Endodermal cell (in vitro differentiated cells): ENCODE results near the gene GDF15. TPM values are rescaled to one million over a fixed set of nuclear protein-coding genes. Genes with fewer than 3 reads are reported as not detected.

ENCODE experiments used
- DNase-seq: peaks from one replicate; pipeline ENCODE4 v3.0.0-alpha.2; 2017
- H3K27ac ChIP-seq: 2 replicates; pipeline ENCODE4 v1.5.1; 2013; ENCODE audit warnings: mild to moderate bottlenecking, low read depth, low read length, moderate library complexity
- H3K27me3 ChIP-seq: 2 replicates; pipeline ENCODE4 v1.6.1; 2013; ENCODE audit warnings: mild to moderate bottlenecking, low read length, moderate library complexity; ENCODE audit not compliant: insufficient read depth, control insufficient read depth, poor library complexity, severe bottlenecking
- H3K36me3 ChIP-seq: 2 replicates; pipeline ENCODE4 v1.7.0; 2013; ENCODE audit warnings: mild to moderate bottlenecking, low read length, moderate library complexity; ENCODE audit not compliant: control insufficient read depth, insufficient read depth
- H3K4me1 ChIP-seq: one replicate; pipeline ENCODE4 v1.7.0; 2013; ENCODE audit warnings: low read length; ENCODE audit not compliant: control insufficient read depth, insufficient read depth
- H3K4me3 ChIP-seq: 2 replicates; pipeline ENCODE4 v1.5.1; 2013; ENCODE audit warnings: mild to moderate bottlenecking, low read length, moderate library complexity
- H3K9ac ChIP-seq: 2 replicates; pipeline ENCODE4 v1.6.1; 2013; ENCODE audit warnings: mild to moderate bottlenecking, low read length, moderate library complexity; ENCODE audit not compliant: poor library complexity, severe bottlenecking; ENCODE audit errors: extremely low read depth
- H3K9me3 ChIP-seq: 2 replicates; pipeline ENCODE4 v1.6.1; 2013; ENCODE audit warnings: mild to moderate bottlenecking, low read length, moderate library complexity; ENCODE audit not compliant: control insufficient read depth
- H3K27ac Mint-ChIP-seq: 2 replicates; pipeline ENCODE4 v1.8.0; 2020; ENCODE audit warnings: mixed read lengths
- H3K27me3 Mint-ChIP-seq: 2 replicates; pipeline ENCODE4 v1.8.0; 2021; ENCODE audit warnings: mild to moderate bottlenecking, mixed read lengths; ENCODE audit not compliant: insufficient read depth
- H3K36me3 Mint-ChIP-seq: 2 replicates; pipeline ENCODE4 v1.8.0; 2020; ENCODE audit warnings: low read depth, mixed read lengths
- H3K4me1 Mint-ChIP-seq: 2 replicates; pipeline ENCODE4 v1.8.0; 2020; ENCODE audit warnings: mixed read lengths
- H3K4me3 Mint-ChIP-seq: 2 replicates; pipeline ENCODE4 v1.8.0; 2020; ENCODE audit warnings: mild to moderate bottlenecking, moderate library complexity, mixed read lengths
- H3K9me3 Mint-ChIP-seq: 2 replicates; pipeline ENCODE4 v1.8.0; 2020; ENCODE audit warnings: mild to moderate bottlenecking, mixed read lengths
- CTCF ChIP-seq: fragments of 200-600 bp; sonication (generic); conservative IDR thresholded peaks from 2 replicates; pipeline ENCODE4 v1.5.0; 2021; ENCODE audit warnings: antibody characterized with exemption, mild to moderate bottlenecking
- WGBS, 2 experiments: methylation state at CpG; one replicate each; pipeline versions ENCODE4 v1.1.5 to v1.1.7; 2013; ENCODE audit warnings: missing lambda C conversion rate in 2 of 2, mixed read lengths in 1 of 2; ENCODE audit not compliant: insufficient coverage in 1 of 2, insufficient read length in 1 of 2; 5-methylcytosine and 5-hydroxymethylcytosine counted together
- total RNA-seq, 2 donors: library from RNA; stranded (reverse); fragmentation: NEBNext Ultra II Directional in 1 of 2; extraction: Animal tissue kit (Norgen Biotek cat#: 25700) in 1 of 2; gene quantifications; 2 replicates in 1 of 2; 3 replicates in 1 of 2; pipeline ENCODE4 v1.2.1, GENCODE V29; 2021

Gene GDF15
- total RNA-seq, 2 donors from 2014 or later: 0.90 to 2.2 TPM

- Mint-ChIP-seq H3K4me3 (peak within 1 kb of the TSS; percentile 61), H3K27me3 (peaks cover 70% of the 10 kb centered on the region), H3K27ac (no peak within 1 kb of the TSS), H3K36me3 (no peaks in the 10 kb centered on the region), H3K4me1 (peaks cover 10% of the 10 kb centered on the region), H3K9me3 (no peaks in the 10 kb centered on the region)
- peak; percentile 64 for TF ChIP-seq CTCF
- 0 to 1% methylated on average over 25 to 79 of the region's 80 CpGs for WGBS, 2 experiments
- Histone ChIP-seq H3K27me3 (peaks cover 10% of the 10 kb centered on the region), H3K4me3 (peak within 1 kb of the TSS; percentile 77), H3K4me1 (no peaks in the 10 kb centered on the region), H3K36me3 (no peaks in the 10 kb centered on the region), H3K9ac (peak within 1 kb of the TSS; percentile 53), H3K27ac (peak within 1 kb of the TSS; percentile 58), H3K9me3 (no peaks in the 10 kb centered on the region)
- DNase-seq: peak; percentile 88
Measured at GRCh38 chr19:18419195-18419698, 33.3 kb downstream of the GDF15 start, which contains the start of gene SSBP4. SSBP4 (plus strand) TSS chr19:18419398; CDS start chr19:18419649, 251 bp downstream.

DNA sequence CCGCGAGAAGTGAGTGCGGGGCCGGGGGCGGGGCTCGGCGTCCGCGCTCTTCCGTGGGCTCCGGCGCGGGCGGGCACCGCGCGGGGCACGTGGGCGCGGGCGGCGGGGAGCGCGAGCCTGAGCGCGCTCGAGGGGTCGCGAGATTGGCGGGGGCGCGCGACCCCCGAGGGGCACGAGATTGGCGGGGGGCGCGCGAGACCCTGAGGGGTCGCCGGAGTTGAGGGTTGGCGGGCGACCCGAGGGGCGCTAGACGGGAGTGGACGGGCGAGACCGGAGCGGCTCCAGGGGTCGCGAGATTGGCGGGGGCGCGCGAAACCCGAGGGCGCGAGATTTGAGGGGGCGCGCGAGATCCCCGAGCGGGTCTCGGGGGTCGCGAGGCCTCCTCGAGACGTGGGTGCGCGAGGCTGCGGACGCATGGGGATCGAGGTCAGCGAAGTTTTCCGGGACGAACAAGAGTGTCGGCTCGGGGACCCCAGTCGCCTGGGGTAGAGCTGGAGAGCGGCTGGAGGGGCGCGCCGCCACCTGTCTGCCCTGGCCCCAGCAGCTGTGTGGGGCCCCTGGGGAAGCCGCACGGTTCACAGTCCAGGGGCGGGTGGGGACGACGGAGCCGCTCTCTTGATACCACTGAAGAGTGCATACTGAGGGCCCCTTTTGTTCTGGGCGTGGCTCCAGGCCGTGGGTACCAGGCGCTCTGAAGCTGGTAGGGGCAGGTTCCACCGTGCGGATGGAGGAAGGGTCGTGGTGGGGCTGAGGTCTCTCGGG, 33.9 kb downstream of the GDF15 start:
- no peaks in the 10 kb centered on the region for H3K36me3 Mint-ChIP-seq
- H3K4me3 Mint-ChIP-seq: peak overlapping the region; percentile 61
- no peak for TF ChIP-seq CTCF
- DNase-seq: peak; percentile 67
- peak overlapping the region; percentile 77 for H3K4me3 ChIP-seq
- no peaks in the 10 kb centered on the region for H3K4me1 ChIP-seq
- peak overlapping the region; percentile 53 for H3K9ac ChIP-seq
- H3K27me3 ChIP-seq: peaks cover 10% of the 10 kb centered on the region
- peaks cover 70% of the 10 kb centered on the region for H3K27me3 Mint-ChIP-seq
- H3K27ac ChIP-seq: peak overlapping the region; percentile 24
- peaks cover 10% of the 10 kb centered on the region for H3K4me1 Mint-ChIP-seq
- H3K9me3 ChIP-seq: no peaks in the 10 kb centered on the region
- H3K36me3 ChIP-seq: no peaks in the 10 kb centered on the region
- no peaks in the 10 kb centered on the region for H3K9me3 Mint-ChIP-seq
- no peak overlapping the region for H3K27ac Mint-ChIP-seq
- WGBS, 2 experiments: 4 to 6% methylated on average over 28 to 97 of the region's 97 CpGs

DNA sequence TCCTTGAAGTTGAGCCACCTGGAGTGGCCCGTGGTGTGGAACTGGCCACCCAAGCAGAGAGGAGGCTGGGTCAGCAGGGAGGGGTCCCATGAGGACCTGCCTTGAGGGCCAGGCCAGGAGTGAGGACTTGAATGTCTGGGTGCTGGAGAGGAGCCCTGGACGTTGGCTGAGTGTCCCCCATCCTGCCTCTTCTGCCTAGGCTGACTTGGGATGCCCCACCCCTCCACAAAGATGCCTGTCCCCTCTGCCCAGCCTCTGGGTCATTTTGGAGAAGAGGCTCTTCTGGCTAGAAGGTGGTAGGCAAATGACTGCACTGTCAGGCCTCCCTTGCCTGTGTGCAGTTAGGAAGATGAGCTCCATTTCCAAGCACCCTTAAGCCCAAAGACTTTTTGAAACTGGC, 35.0 kb downstream of the GDF15 start:
- no peak for TF ChIP-seq CTCF
- Histone ChIP-seq H3K27me3 (peaks cover 10% of the 10 kb centered on the region), H3K9ac (no peak overlapping the region), H3K4me3 (no peak overlapping the region), H3K4me1 (no peaks in the 10 kb centered on the region), H3K27ac (no peak overlapping the region), H3K36me3 (no peaks in the 10 kb centered on the region), H3K9me3 (no peaks in the 10 kb centered on the region)
- DNase-seq: no peak
- Mint-ChIP-seq H3K4me1 (peaks cover 12% of the 10 kb centered on the region), H3K36me3 (no peaks in the 10 kb centered on the region), H3K4me3 (peak overlapping the region; percentile 61), H3K27ac (no peak overlapping the region), H3K27me3 (peaks cover 68% of the 10 kb centered on the region), H3K9me3 (no peaks in the 10 kb centered on the region)
- WGBS, 2 experiments: 67 to 71% methylated on average over 1 to 2 of the region's 2 CpGs
